IMR-90 (cell line): Measurements from ENCODE around the gene ILF2. TPM values are rescaled to one million over a fixed set of nuclear protein-coding genes. Genes with fewer than 3 reads are reported as not detected.

ENCODE experiments used
- ATAC-seq: fragments of 200-7000 bp; cut with Tn5 transposase; 2 replicates; pipeline ENCODE4 v1.9.1; 2020; ENCODE audit warnings: low read depth, mild to moderate bottlenecking, moderate library complexity
- BruUV-seq: library from RNA; stranded (reverse); fragments of 400-500 nt; replicated peaks from 2 replicates; lab custom pipeline; 2021; lab: Mats Ljungman, UMichigan
- CTCF ChIA-PET: fragments of 300-600 bp; formaldehyde crosslinking; extraction: SDS; loops from one replicate; lab custom pipeline; 2021; ENCODE audit warnings: antibody characterized with exemption; lab: Yijun Ruan, JAX
- POLR2A ChIA-PET: fragments of 300-600 bp; sonication (Branson Sonifier 250); formaldehyde crosslinking; loops from one replicate; lab custom pipeline; 2022; ENCODE audit warnings: antibody characterized with exemption; ENCODE audit not compliant: unreplicated experiment; lab: Charles Lee
- DNase-seq: peaks from one replicate; pipeline ENCODE4 v3.0.0; 2013
- H2AFZ ChIP-seq: replicated peaks from 2 replicates; pipeline ENCODE3; 2013; ENCODE audit warnings: low read length, mild to moderate bottlenecking; ENCODE audit not compliant: poor library complexity
- H2AK5ac ChIP-seq: 2 replicates; pipeline ENCODE4 v1.6.1; 2013; ENCODE audit warnings: low read depth, low read length, inconsistent platforms
- H2AK9ac ChIP-seq: replicated peaks from 2 replicates; pipeline ENCODE3; 2013; ENCODE audit warnings: mild to moderate bottlenecking, low read depth, low read length, moderate library complexity; ENCODE audit not compliant: poor library complexity
- H2BK120ac ChIP-seq: 2 replicates; pipeline ENCODE4 v1.6.1; 2013; ENCODE audit warnings: low read depth, low read length, inconsistent platforms
- H2BK15ac ChIP-seq: 3 replicates; pipeline ENCODE4 v1.6.1; 2013; ENCODE audit warnings: low read depth, low read length, inconsistent platforms
- H2BK20ac ChIP-seq: 2 replicates; pipeline ENCODE4 v1.6.1; 2013; ENCODE audit warnings: low read depth, mild to moderate bottlenecking, inconsistent platforms, low read length, moderate library complexity
- H2BK5ac ChIP-seq: 2 replicates; pipeline ENCODE4 v1.6.1; 2013; ENCODE audit warnings: mild to moderate bottlenecking, low read depth, low read length, inconsistent platforms; ENCODE audit not compliant: poor library complexity, severe bottlenecking
- H3K14ac ChIP-seq: replicated peaks from 2 replicates; pipeline ENCODE4 v1.6.1; 2013; ENCODE audit warnings: low read depth, low read length, inconsistent platforms
- H3K18ac ChIP-seq: 2 replicates; pipeline ENCODE4 v1.6.1; 2013; ENCODE audit warnings: low read depth, low read length, control low read depth
- H3K23ac ChIP-seq: 2 replicates; pipeline ENCODE4 v1.6.1; 2013; ENCODE audit warnings: low read depth, low read length, inconsistent platforms
- H3K27ac ChIP-seq: 2 replicates; pipeline ENCODE4 v1.5.1; 2013; ENCODE audit warnings: mild to moderate bottlenecking, control low read depth, low read length; ENCODE audit not compliant: insufficient read depth
- H3K27me3 ChIP-seq: 2 replicates; pipeline ENCODE4 v1.6.1; 2013; ENCODE audit warnings: low read length; ENCODE audit not compliant: control insufficient read depth, insufficient read depth
- H3K36me3 ChIP-seq: 2 replicates; pipeline ENCODE4 v1.6.1; 2013; ENCODE audit warnings: low read length, mixed read lengths; ENCODE audit not compliant: control insufficient read depth, insufficient read depth
- H3K4ac ChIP-seq: 2 replicates; pipeline ENCODE4 v1.6.1; 2013; ENCODE audit warnings: low read depth, low read length, inconsistent platforms
- H3K4me1 ChIP-seq: 2 replicates; pipeline ENCODE4 v1.6.1; 2013; ENCODE audit warnings: low read length, mixed read lengths; ENCODE audit not compliant: control insufficient read depth, insufficient read depth
- H3K4me2 ChIP-seq: 2 replicates; pipeline ENCODE4 v1.6.1; 2013; ENCODE audit warnings: low read depth, mild to moderate bottlenecking, control low read depth, low read length, moderate library complexity
- H3K4me3 ChIP-seq: 2 replicates; pipeline ENCODE4 v1.5.1; 2013; ENCODE audit warnings: low read depth, mild to moderate bottlenecking, control low read depth, low read length, moderate library complexity; ENCODE audit not compliant: insufficient read depth
- H3K56ac ChIP-seq: 2 replicates; pipeline ENCODE4 v1.6.1; 2013; ENCODE audit warnings: low read length, inconsistent platforms; ENCODE audit not compliant: insufficient read depth; ENCODE audit errors: extremely low read depth
- H3K79me1 ChIP-seq, 2 experiments: 2 replicates each; pipeline ENCODE4 v1.6.1; 2013; ENCODE audit warnings: low read length in 2 of 2, inconsistent platforms in 1 of 2, low read depth in 1 of 2
- H3K9ac ChIP-seq: 2 replicates; pipeline ENCODE4 v1.6.1; 2013; ENCODE audit warnings: low read depth, low read length, control low read depth
- H3K9me1 ChIP-seq: 2 replicates; pipeline ENCODE4 v1.6.1; 2013; ENCODE audit warnings: low read length, inconsistent platforms; ENCODE audit not compliant: insufficient read depth
- H3K9me3 ChIP-seq: 2 replicates; pipeline ENCODE4 v1.6.1; 2013; ENCODE audit warnings: low read length; ENCODE audit not compliant: control insufficient read depth, insufficient read depth
- H4K20me1 ChIP-seq: 2 replicates; pipeline ENCODE4 v1.6.1; 2013; ENCODE audit warnings: low read length, inconsistent platforms; ENCODE audit not compliant: insufficient read depth
- H4K5ac ChIP-seq: 2 replicates; pipeline ENCODE4 v1.6.1; 2013; ENCODE audit warnings: mild to moderate bottlenecking, low read depth, low read length, control low read depth
- H4K8ac ChIP-seq, 2 experiments: 2 replicates each; pipeline ENCODE4 v1.6.1; 2013; ENCODE audit warnings: low read depth in 2 of 2, low read length in 2 of 2, control low read depth in 1 of 2, inconsistent platforms in 1 of 2
- H4K91ac ChIP-seq: 2 replicates; pipeline ENCODE4 v1.6.1; 2013; ENCODE audit warnings: low read depth, low read length, inconsistent platforms; ENCODE audit not compliant: insufficient read depth
- BHLHE40 ChIP-seq: fragments of 150-350 bp; IDR thresholded peaks from 2 replicates; pipeline ENCODE4 v1.6.1; 2016; ENCODE audit warnings: mild to moderate bottlenecking, low read depth, low read length
- CEBPB ChIP-seq: IDR thresholded peaks from 2 replicates; pipeline ENCODE4 v1.6.1; 2012; ENCODE audit warnings: low read depth, low read length, improper control_type of control experiment
- CHD1 ChIP-seq: IDR thresholded peaks from 2 replicates; pipeline ENCODE4 v1.6.1; 2012; ENCODE audit warnings: low read depth, low read length, improper control_type of control experiment
- FOS ChIP-seq: fragments of 150-350 bp; IDR thresholded peaks from 2 replicates; pipeline ENCODE4 v1.6.1; 2016; ENCODE audit warnings: low read depth, low read length
- MAFK ChIP-seq: IDR thresholded peaks from 2 replicates; pipeline ENCODE4 v1.6.1; 2012; ENCODE audit warnings: low read depth, low read length, improper control_type of control experiment
- MAZ ChIP-seq: IDR thresholded peaks from 2 replicates; pipeline ENCODE4 v1.6.1; 2012; ENCODE audit warnings: low read depth, mild to moderate bottlenecking, low read length, improper control_type of control experiment, moderate library complexity, borderline replicate concordance
- MXI1 ChIP-seq: IDR thresholded peaks from 2 replicates; pipeline ENCODE4 v1.6.1; 2012; ENCODE audit warnings: low read depth, mild to moderate bottlenecking, low read length, moderate library complexity, borderline replicate concordance
- NFE2L2 ChIP-seq: fragments of 150-350 bp; IDR thresholded peaks from 2 replicates; pipeline ENCODE4 v1.6.1; 2016; ENCODE audit warnings: low read depth, mild to moderate bottlenecking, low read length
- POLR2A ChIP-seq: IDR thresholded peaks from 2 replicates; pipeline ENCODE4 v1.6.1; 2012; ENCODE audit warnings: mild to moderate bottlenecking, low read depth, low read length
- RAD21 ChIP-seq: IDR thresholded peaks from 2 replicates; pipeline ENCODE4 v1.6.1; 2012; ENCODE audit warnings: low read length, improper control_type of control experiment
- RCOR1 ChIP-seq: IDR thresholded peaks from 2 replicates; pipeline ENCODE4 v1.6.1; 2012; ENCODE audit warnings: mild to moderate bottlenecking, low read length, improper control_type of control experiment; ENCODE audit not compliant: insufficient replicate concordance
- RFX5 ChIP-seq: IDR thresholded peaks from 2 replicates; pipeline ENCODE4 v1.8.0; 2012; ENCODE audit warnings: low read depth, mild to moderate bottlenecking, low read length, moderate library complexity
- SMC3 ChIP-seq: fragments of 150-350 bp; IDR thresholded peaks from 2 replicates; pipeline ENCODE4 v1.6.1; 2016; ENCODE audit warnings: low read depth, mild to moderate bottlenecking, antibody characterized with exemption, low read length, moderate library complexity
- WGBS, 2 experiments: methylation state at CpG; one replicate each; pipeline versions ENCODE4 v1.1.5 to v1.1.7; 2013; ENCODE audit warnings: missing lambda C conversion rate in 2 of 2; ENCODE audit not compliant: insufficient read length in 1 of 2; ENCODE audit errors: extremely low coverage in 2 of 2; 5-methylcytosine and 5-hydroxymethylcytosine counted together
- dilution Hi-C: fragments of 300-500 bp; cut with HindIII; formaldehyde crosslinking; loops from one replicate; pipeline ENCODE4 v1.14.3; 2018; ENCODE audit warnings: low sequenced_read_pairs; ENCODE audit not compliant: unreplicated experiment
- in situ Hi-C: fragments of 300-500 bp; cut with MboI; formaldehyde crosslinking; loops from 3 replicates; pipeline ENCODE4 v1.14.3; 2019; ENCODE audit warnings: low sequenced_read_pairs, inconsistent platforms, mixed read lengths
- intact Hi-C: fragments of 100-400 bp; cut with micrococcal nuclease; formaldehyde crosslinking; loops from 2 replicates; pipeline ENCODE4 v1.10.0; 2022
- polyA plus RNA-seq, 3 experiments: library from polyadenylated mRNA; depleted of rRNA; stranded (reverse); fragments of >200 nt; gene quantifications; 2 replicates each; pipeline ENCODE4 v1.2.3, GENCODE V29; 2012; ENCODE audit warnings: low replicate concordance in 1 of 3
- total RNA-seq: library from RNA; depleted of rRNA; stranded (reverse); fragments of >200 nt; gene quantifications from 2 replicates; pipeline ENCODE4 v1.2.3, GENCODE V29; 2012
- TF ChIP-seq, protein P1 (sequence below): fragments of 150-350 bp; IDR thresholded peaks from 2 replicates; pipeline ENCODE4 v1.6.1; 2017; ENCODE audit warnings: mild to moderate bottlenecking, antibody characterized with exemption, low read length, low read depth
- TF ChIP-seq, protein P2 (sequence below): conservative IDR thresholded peaks from 2 replicates; pipeline ENCODE4 v1.5.1; 2012; ENCODE audit warnings: mild to moderate bottlenecking, low read depth, low read length, improper control_type of control experiment
- TF ChIP-seq, protein P3 (sequence below): fragments of 150-350 bp; IDR thresholded peaks from 2 replicates; pipeline ENCODE4 v1.6.1; 2016; ENCODE audit warnings: low read depth, mild to moderate bottlenecking, low read length, moderate library complexity, borderline replicate concordance

The ILF2 gene
- total and polyA plus RNA-seq, 2 of the 4 experiments (the other 2 are of a cell fraction) = 273 to 504 TPM

DNA sequence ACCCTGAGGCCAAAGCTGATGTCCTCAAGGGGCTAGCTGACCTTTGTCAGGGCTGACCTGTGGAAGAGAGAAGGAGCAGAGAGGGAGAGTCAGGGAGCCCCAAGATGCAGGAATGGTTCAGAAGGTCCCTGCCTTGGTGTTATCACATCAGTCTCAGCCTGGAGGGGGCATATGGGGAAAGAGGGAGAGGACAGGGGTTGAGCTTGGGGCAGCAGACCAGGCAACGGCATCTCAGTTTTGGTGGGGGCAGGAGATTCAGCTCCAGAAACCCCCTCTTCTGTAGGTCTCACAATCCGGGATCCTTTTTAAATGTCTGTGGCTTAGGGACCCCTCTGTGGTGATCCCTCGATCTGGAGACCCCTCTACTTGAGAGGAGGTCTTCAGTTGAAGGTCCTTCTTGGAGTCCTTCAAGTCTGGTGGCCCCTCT, 44.3 kb downstream of the ILF2 start:
- peaks cover 11% of the 10 kb centered on the region for H3K36me3 ChIP-seq
- H3K9me3 ChIP-seq = no peaks in the 10 kb centered on the region
- H3K56ac ChIP-seq = peak overlapping the region; percentile 94
- H4K20me1 ChIP-seq = no peaks in the 10 kb centered on the region
- no peak for DNase-seq
- ChIA-PET POLR2A (interaction anchor here (0.6 to 2.3 kb wide), 9 partner anchors 12 to 93 kb away, joined by 4 to 10 read pairs (median 5); partner anchors contain the start of genes S100A16 and S100A6), CTCF (interaction anchor here (1.1 to 2.3 kb wide), 8 partner anchors 10 to 120 kb away, joined by 3 to 18 read pairs (median 7); partner anchors contain the start of genes S100A14 and S100A16)
- H2BK20ac ChIP-seq = peak overlapping the region; percentile 46
- peak overlapping the region; percentile 54 for H3K4me3 ChIP-seq
- intact Hi-C loops = loop anchor here (2.0 to 5.0 kb wide), 2 partner anchors 54 to 94 kb away; no protein-coding TSS in a partner anchor
- H3K4ac ChIP-seq = peak overlapping the region; percentile 96
- peak overlapping the region; percentile 82 for H3K23ac ChIP-seq
- H3K27me3 ChIP-seq = no peaks in the 10 kb centered on the region
- H3K27ac ChIP-seq = peak overlapping the region; percentile 96
- no TSS peak for BruUV-seq
- peak overlapping the region; percentile 83 for H2BK120ac ChIP-seq
- peaks cover 24 to 41% of the 10 kb centered on the region in 2 experiments for H3K79me1 ChIP-seq
- H4K91ac ChIP-seq = peak overlapping the region; percentile 97
- peak overlapping the region; percentile 84 for H2AFZ ChIP-seq
- peak overlapping the region; percentile 85 for H3K9ac ChIP-seq
- WGBS, 2 experiments = 60% methylated on average over 1 of the region's 3 CpGs; no CpG with 5 or more reads in 1 of the 2 experiments
- H3K9me1 ChIP-seq = peaks cover 29% of the 10 kb centered on the region
- H2BK15ac ChIP-seq = peak overlapping the region; percentile 82; the same call in 2 of the 3 replicates
- peak overlapping the region; percentile 73 for H3K18ac ChIP-seq
- peak overlapping the region; percentile 28 for H4K5ac ChIP-seq
- H2BK5ac ChIP-seq = peak overlapping the region; percentile 92
- dilution Hi-C loops = no loop called here
- ATAC-seq = no peak
- peaks cover 14% of the 10 kb centered on the region for H3K4me1 ChIP-seq
- H4K8ac ChIP-seq = peak overlapping the region; percentile 87 to 89; a peak in 2 of 4 replicates
- H3K14ac ChIP-seq = peak overlapping the region; percentile 99
- in situ Hi-C loops = no loop called here
- H2AK9ac ChIP-seq = peak overlapping the region; percentile 97
- H2AK5ac ChIP-seq = peak overlapping the region; percentile 99
- peak overlapping the region; percentile 83 for H3K4me2 ChIP-seq
- TF ChIP-seq POLR2A (no peak), SMC3 (no peak), RCOR1 (no peak), CHD1 (no peak), RAD21 (no peak), CEBPB (no peak), MAZ (no peak), NFE2L2 (no peak), MAFK (no peak), BHLHE40 (no peak), FOS (no peak), MXI1 (no peak), RFX5 (no peak)
- TF ChIP-seq, protein P1, sequence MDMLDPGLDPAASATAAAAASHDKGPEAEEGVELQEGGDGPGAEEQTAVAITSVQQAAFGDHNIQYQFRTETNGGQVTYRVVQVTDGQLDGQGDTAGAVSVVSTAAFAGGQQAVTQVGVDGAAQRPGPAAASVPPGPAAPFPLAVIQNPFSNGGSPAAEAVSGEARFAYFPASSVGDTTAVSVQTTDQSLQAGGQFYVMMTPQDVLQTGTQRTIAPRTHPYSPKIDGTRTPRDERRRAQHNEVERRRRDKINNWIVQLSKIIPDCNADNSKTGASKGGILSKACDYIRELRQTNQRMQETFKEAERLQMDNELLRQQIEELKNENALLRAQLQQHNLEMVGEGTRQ = no peak
- TF ChIP-seq, protein P2, sequence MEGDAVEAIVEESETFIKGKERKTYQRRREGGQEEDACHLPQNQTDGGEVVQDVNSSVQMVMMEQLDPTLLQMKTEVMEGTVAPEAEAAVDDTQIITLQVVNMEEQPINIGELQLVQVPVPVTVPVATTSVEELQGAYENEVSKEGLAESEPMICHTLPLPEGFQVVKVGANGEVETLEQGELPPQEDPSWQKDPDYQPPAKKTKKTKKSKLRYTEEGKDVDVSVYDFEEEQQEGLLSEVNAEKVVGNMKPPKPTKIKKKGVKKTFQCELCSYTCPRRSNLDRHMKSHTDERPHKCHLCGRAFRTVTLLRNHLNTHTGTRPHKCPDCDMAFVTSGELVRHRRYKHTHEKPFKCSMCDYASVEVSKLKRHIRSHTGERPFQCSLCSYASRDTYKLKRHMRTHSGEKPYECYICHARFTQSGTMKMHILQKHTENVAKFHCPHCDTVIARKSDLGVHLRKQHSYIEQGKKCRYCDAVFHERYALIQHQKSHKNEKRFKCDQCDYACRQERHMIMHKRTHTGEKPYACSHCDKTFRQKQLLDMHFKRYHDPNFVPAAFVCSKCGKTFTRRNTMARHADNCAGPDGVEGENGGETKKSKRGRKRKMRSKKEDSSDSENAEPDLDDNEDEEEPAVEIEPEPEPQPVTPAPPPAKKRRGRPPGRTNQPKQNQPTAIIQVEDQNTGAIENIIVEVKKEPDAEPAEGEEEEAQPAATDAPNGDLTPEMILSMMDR = no peak
- TF ChIP-seq, protein P3, sequence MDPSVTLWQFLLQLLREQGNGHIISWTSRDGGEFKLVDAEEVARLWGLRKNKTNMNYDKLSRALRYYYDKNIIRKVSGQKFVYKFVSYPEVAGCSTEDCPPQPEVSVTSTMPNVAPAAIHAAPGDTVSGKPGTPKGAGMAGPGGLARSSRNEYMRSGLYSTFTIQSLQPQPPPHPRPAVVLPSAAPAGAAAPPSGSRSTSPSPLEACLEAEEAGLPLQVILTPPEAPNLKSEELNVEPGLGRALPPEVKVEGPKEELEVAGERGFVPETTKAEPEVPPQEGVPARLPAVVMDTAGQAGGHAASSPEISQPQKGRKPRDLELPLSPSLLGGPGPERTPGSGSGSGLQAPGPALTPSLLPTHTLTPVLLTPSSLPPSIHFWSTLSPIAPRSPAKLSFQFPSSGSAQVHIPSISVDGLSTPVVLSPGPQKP = no peak
